SU-DHL-6 (cell line): ENCODE results near the gene ARL4D.

ENCODE experiments used
- H2AFZ ChIP-seq: fragments of 200-600 bp; sonication (generic); 2 replicates; pipeline ENCODE4 v1.6.1; 2014; ENCODE audit warnings: low read depth, mild to moderate bottlenecking, moderate library complexity, mixed read lengths, antibody characterized with exemption, low read length; ENCODE audit not compliant: severe bottlenecking
- H3F3A ChIP-seq: fragments of 200-600 bp; shearing (Covaris generic); 2 replicates; pipeline ENCODE4 v1.6.0; 2016; ENCODE audit warnings: antibody characterized with exemption, mild to moderate bottlenecking; ENCODE audit not compliant: insufficient read depth
- H3K27ac ChIP-seq: fragments of 200-600 bp; sonication (generic); 2 replicates; pipeline ENCODE4 v1.5.1; 2016; ENCODE audit warnings: low read depth, mild to moderate bottlenecking, low read length, moderate library complexity, mixed read lengths
- H3K27me3 ChIP-seq: fragments of 200-600 bp; sonication (generic), shearing (Covaris generic); 2 replicates; pipeline ENCODE4 v1.6.0; 2014; ENCODE audit warnings: mild to moderate bottlenecking, low read length
- H3K36me3 ChIP-seq: fragments of 200-600 bp; sonication (generic); 2 replicates; pipeline ENCODE4 v1.6.1; 2014; ENCODE audit warnings: mild to moderate bottlenecking, low read length, mixed read lengths
- H3K4me2 ChIP-seq: fragments of 300-600, 200-600 bp; shearing (Covaris generic), sonication (generic); 2 replicates; pipeline ENCODE4 v1.6.0; 2014; ENCODE audit warnings: low read length, low read depth, mild to moderate bottlenecking; ENCODE audit not compliant: poor library complexity, severe bottlenecking
- H3K4me3 ChIP-seq: fragments of 200-600 bp; sonication (generic); 2 replicates; pipeline ENCODE4 v1.5.1; 2014; ENCODE audit warnings: antibody characterized with exemption, low read length, mild to moderate bottlenecking, mixed read lengths; ENCODE audit not compliant: insufficient read depth, poor library complexity, severe bottlenecking
- H3K79me2 ChIP-seq: fragments of 200-600 bp; sonication (generic); 2 replicates; pipeline ENCODE4 v1.6.1; 2014; ENCODE audit warnings: mild to moderate bottlenecking, low read length, moderate library complexity; ENCODE audit not compliant: insufficient read depth
- H3K9ac ChIP-seq: fragments of 200-600 bp; sonication (generic); 2 replicates; pipeline ENCODE4 v1.7.0; 2014; ENCODE audit warnings: mild to moderate bottlenecking, low read length
- H3K9me2 ChIP-seq: fragments of 200-600 bp; sonication (generic); replicated peaks from 2 replicates; pipeline ENCODE4 v1.6.1; 2014; ENCODE audit warnings: low read length; ENCODE audit not compliant: insufficient read depth
- H3K9me3 ChIP-seq: fragments of 200-600 bp; sonication (generic); 2 replicates; pipeline ENCODE4 v1.6.1; 2014; ENCODE audit warnings: low read length, mixed read lengths; ENCODE audit not compliant: insufficient read depth
- H4K20me1 ChIP-seq: fragments of 200-600 bp; sonication (generic); 2 replicates; pipeline ENCODE4 v1.6.1; 2014; ENCODE audit warnings: low read depth, mild to moderate bottlenecking, antibody characterized with exemption, low read length, moderate library complexity, mixed read lengths
- CTCF ChIP-seq: fragments of 200-600 bp; sonication (generic); IDR thresholded peaks from one replicate; pipeline ENCODE4 v1.5.1; 2017; ENCODE audit warnings: antibody characterized with exemption, mild to moderate bottlenecking, low read length, moderate library complexity; ENCODE audit not compliant: insufficient read depth, poor library complexity, severe bottlenecking
- EZH2phosphoT487 ChIP-seq: fragments of 200-600 bp; sonication (generic), shearing (Covaris generic); conservative IDR thresholded peaks from 2 replicates; pipeline ENCODE4 v1.6.1; 2018; ENCODE audit warnings: mild to moderate bottlenecking, antibody characterized with exemption, low read length, moderate library complexity, mixed read lengths

The ARL4D gene

GRCh38 chr17:43437756-43438155 lies 39.0 kb downstream of the ARL4D start:
- TF ChIP-seq CTCF (no peak), EZH2phosphoT487 (no peak)
- Histone ChIP-seq H3F3A (no peaks in the 10 kb centered on the region), H2AFZ (no peak overlapping the region), H3K27ac (no peak overlapping the region), H3K9me3 (no peaks in the 10 kb centered on the region), H4K20me1 (no peaks in the 10 kb centered on the region), H3K79me2 (no peaks in the 10 kb centered on the region), H3K36me3 (no peaks in the 10 kb centered on the region), H3K9ac (no peak overlapping the region), H3K4me3 (no peak overlapping the region), H3K9me2 (no peaks in the 10 kb centered on the region), H3K27me3 (no peaks in the 10 kb centered on the region), H3K4me2 (no peak overlapping the region)

DNA sequence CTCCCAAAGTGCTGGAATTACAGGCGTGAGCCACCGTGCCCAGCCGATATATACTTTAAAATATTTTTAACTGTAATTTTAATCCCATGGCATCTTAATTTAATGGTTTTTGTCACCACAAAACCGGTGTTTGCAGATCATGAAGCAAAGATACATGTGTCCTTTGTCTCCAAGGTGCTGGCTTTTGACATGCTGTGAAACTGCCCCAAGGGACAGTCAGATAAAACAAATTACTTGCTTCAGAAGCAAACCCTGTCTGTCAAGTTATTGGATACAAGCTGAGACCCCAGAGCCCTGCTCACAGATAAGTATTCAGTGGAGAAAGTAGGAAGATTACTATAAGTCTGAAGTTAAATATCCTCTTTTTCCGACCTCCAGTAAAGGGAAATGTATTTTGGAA lies 39.8 kb downstream of the ARL4D start:
- no peaks in the 10 kb centered on the region for H3K27me3 ChIP-seq
- no peak overlapping the region for H3K9ac ChIP-seq
- no peak overlapping the region for H2AFZ ChIP-seq
- H3K79me2 ChIP-seq = no peaks in the 10 kb centered on the region
- no peaks in the 10 kb centered on the region for H3K9me2 ChIP-seq
- TF ChIP-seq CTCF (no peak), EZH2phosphoT487 (no peak)
- no peaks in the 10 kb centered on the region for H3F3A ChIP-seq
- H3K9me3 ChIP-seq = no peaks in the 10 kb centered on the region
- no peaks in the 10 kb centered on the region for H3K36me3 ChIP-seq
- no peak overlapping the region for H3K4me2 ChIP-seq
- H4K20me1 ChIP-seq = no peaks in the 10 kb centered on the region
- no peak overlapping the region for H3K27ac ChIP-seq
- H3K4me3 ChIP-seq = no peak overlapping the region

DNA sequence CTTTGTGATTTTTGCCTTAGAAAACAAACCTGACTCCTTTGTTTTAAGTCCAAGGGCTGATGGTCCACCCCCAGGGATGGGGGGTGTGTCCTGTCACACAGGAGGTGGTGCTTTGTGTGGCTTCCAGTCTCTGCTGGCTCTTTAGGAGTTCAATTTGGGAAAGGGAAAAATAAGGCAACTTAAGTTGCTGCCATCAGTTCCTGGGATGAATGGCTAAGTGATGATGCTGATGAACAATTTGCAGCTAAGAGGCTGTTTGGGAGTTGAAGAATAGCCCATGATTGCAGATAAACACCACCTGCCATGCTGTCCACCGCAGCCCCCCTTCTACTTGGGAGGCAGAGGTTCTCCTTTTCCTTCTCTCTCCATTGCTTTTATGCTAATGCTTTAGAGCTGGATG lies 40.2 kb downstream of the ARL4D start:
- TF ChIP-seq EZH2phosphoT487 (no peak), CTCF (no peak)
- no peaks in the 10 kb centered on the region for H3K36me3 ChIP-seq

More for the DNA sequence above, 40.2 kb downstream of the ARL4D start:
- no peak overlapping the region for H3K4me3 ChIP-seq
- H3K27ac ChIP-seq = no peak overlapping the region
- no peaks in the 10 kb centered on the region for H3K27me3 ChIP-seq
- H4K20me1 ChIP-seq = no peaks in the 10 kb centered on the region
- H3K9me2 ChIP-seq = no peaks in the 10 kb centered on the region
- H2AFZ ChIP-seq = no peak overlapping the region
- H3F3A ChIP-seq = no peaks in the 10 kb centered on the region
- no peaks in the 10 kb centered on the region for H3K79me2 ChIP-seq
- H3K4me2 ChIP-seq = no peak overlapping the region
- no peak overlapping the region for H3K9ac ChIP-seq
- H3K9me3 ChIP-seq = no peaks in the 10 kb centered on the region
